ENCODE measurements around the gene TSPAN5. TPM values are rescaled to one million over a fixed set of nuclear protein-coding genes. Genes with fewer than 3 reads are reported as not detected.
A peak's percentile ranks its signal among the peaks of the same experiment; 100 is the strongest.

The TSPAN5 gene
- total RNA-seq, 4 donors from 2014 or later: 2.1 to 5.8 (median 3.8) TPM

DNA sequence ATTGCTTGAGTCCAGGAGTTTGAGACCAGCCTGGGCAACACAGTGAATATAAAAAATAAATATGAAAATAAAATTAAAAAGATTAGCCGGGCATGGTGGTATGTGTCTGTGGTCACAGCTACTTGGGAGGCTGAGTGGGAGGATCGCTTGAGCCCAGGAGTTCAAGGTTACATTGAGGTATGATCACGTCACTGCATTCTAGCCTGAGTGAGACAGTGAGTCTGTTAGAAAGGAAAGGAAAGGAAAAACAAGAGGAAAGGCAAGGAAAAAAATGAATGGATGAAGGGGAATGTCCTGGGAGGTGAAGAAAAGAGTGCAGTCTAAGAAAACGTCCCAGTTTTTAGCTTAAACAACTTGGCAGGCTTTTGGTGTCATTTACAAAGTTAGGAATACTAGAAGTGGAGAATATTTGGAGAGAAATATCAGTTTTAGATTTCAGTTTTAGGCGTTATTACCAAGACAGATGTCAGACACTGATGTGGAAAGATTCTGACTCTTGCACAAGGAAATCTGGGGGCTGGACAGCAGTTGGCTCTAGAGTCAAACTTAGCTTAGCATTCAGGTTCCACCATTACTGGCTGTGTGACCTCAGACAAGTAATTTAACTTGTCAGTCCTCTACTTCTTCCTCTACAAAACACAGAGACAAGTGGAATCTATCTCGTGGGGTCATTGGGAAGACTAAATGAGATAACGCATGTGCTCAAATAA lies 139.0 kb downstream of the TSPAN5 start:
- Histone ChIP-seq H3K27me3 (no peaks in the 10 kb centered on the region), H3K4me1 (no peaks in the 10 kb centered on the region), H3K27ac (no peak overlapping the region), H3K9me3 (no peaks in the 10 kb centered on the region), H3K36me3 (no peaks in the 10 kb centered on the region), H3K4me3 (no peak overlapping the region)
- TF ChIP-seq POLR2A (IDR thresholded peaks at IDR 0.05) (no peak), CTCF (IDR thresholded peaks at IDR 0.05) (no peak)
- no peak for DNase-seq

DNA sequence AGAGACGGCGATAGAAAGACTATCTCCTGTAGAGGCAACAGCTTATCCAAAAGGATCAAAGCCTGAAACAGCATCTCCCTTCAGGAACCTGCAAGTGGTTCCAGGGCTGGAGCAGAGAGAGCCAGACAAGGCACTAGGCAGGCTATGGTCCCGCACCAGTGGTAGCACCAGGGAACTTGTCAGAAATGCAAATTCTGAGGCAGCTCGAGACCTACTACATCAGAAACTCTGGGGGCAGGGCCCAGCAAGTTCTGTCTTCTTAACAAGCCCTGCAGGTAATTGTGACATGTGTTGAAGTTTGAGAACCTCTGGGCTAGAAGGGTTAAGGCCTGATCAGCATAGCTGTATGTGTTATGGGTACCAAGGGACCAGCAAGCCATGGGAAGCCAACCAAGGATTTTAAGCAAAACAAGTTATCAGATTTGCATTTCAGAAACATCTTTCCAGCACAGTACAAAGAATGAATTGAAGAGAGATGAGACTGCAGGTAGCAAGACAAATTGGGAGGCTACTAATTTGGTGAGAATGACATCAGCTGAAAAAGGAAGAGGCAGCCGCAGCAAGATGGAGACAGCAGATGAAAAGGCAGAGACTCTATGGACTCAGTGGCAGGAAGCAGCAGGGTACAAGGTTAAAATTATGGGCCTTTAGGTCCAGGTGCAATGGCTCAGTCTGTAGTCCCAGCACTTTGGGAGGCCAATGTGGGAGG lies 139.7 kb downstream of the TSPAN5 start:
- no peak overlapping the region for H3K27ac ChIP-seq
- no peaks in the 10 kb centered on the region for H3K36me3 ChIP-seq
- no peaks in the 10 kb centered on the region for H3K9me3 ChIP-seq
- DNase-seq: peak in 2 of 3 donors; percentile 57 to 68
- TF ChIP-seq POLR2A (IDR thresholded peaks at IDR 0.05): no peak
- no peak for TF ChIP-seq CTCF (IDR thresholded peaks at IDR 0.05)
- no peak overlapping the region for H3K4me3 ChIP-seq
- no peaks in the 10 kb centered on the region for H3K27me3 ChIP-seq
- no peaks in the 10 kb centered on the region for H3K4me1 ChIP-seq

DNA sequence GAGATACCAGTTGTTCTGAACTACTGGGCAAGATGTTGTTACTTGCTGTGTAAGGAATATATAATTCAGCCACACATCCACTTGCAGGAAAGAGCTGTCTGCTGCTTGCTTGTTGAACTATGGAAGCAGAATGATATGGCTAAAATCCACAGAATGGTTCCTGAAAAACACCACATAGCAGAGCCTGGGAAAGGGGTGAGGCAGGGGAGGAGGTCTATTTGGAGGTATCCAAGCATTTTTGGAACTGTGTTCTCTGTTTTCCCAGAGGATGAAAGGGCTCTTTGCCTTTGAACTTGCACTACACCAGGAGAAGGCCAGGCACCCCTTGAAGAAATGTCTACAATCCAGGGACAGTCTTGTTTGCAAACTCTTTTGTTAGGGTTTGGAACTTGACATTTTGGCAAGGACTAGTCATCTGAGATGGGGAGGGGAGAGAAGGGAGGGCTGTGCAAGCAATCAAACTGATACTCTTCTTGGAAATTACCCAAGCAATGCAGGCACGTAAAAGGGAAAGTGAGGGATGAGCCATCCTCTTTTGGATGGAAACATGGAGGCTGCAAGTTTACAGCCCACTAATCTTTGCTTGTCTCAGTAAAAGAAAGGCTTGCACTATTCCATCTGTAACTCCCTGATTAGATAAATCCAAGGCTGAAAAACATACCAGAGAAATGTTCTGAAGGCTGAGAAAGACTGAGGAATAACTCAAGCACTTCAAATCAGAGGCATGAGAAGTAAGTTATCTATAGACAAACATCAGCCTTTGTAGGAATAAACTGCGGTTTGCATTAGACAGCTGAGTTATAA lies 141.0 kb downstream of the TSPAN5 start:
- no peaks in the 10 kb centered on the region for H3K27me3 ChIP-seq
- no peaks in the 10 kb centered on the region for H3K9me3 ChIP-seq
- no peak overlapping the region for H3K4me3 ChIP-seq
- no peaks in the 10 kb centered on the region for H3K36me3 ChIP-seq
- H3K4me1 ChIP-seq: no peaks in the 10 kb centered on the region
- TF ChIP-seq POLR2A (IDR thresholded peaks at IDR 0.05) (no peak), CTCF (IDR thresholded peaks at IDR 0.05) (no peak)
- H3K27ac ChIP-seq: no peak overlapping the region
- DNase-seq: no peak

- Histone ChIP-seq H3K36me3 (no peaks in the 10 kb centered on the region), H3K9me3 (no peaks in the 10 kb centered on the region), H3K27ac (no peak overlapping the region), H3K4me1 (no peaks in the 10 kb centered on the region), H3K4me3 (no peak overlapping the region), H3K27me3 (no peaks in the 10 kb centered on the region)
- DNase-seq: no peak
- no peak for TF ChIP-seq CTCF (IDR thresholded peaks at IDR 0.05)
- no peak for TF ChIP-seq POLR2A (IDR thresholded peaks at IDR 0.05)
These were observed 141.8 kb downstream of the TSPAN5 start for GRCh38 chr4:98516441-98517217.

GRCh38 chr4:98516042-98516440 lies 142.4 kb downstream of the TSPAN5 start:
- Histone ChIP-seq H3K4me3 (no peak overlapping the region), H3K27me3 (no peaks in the 10 kb centered on the region), H3K4me1 (no peaks in the 10 kb centered on the region), H3K9me3 (no peaks in the 10 kb centered on the region), H3K27ac (no peak overlapping the region), H3K36me3 (no peaks in the 10 kb centered on the region)
- TF ChIP-seq CTCF (IDR thresholded peaks at IDR 0.05) (no peak), POLR2A (IDR thresholded peaks at IDR 0.05) (no peak)
- DNase-seq: no peak
